NCI-H345 treated with DMSO at 0.1 percent for 48 hours (cell line): ENCODE measurements around the gene MAGI1.

Experiments used
- DNase-seq: peaks from one replicate; lab custom pipeline; 2025; ENCODE audit not compliant: unreplicated experiment; lab: John Stamatoyannopoulos, UW

The MAGI1 gene

GRCh38 chr3:65950340-65951326 lies 88.1 kb downstream of the MAGI1 start:
- DNase-seq, result no peak

DNA sequence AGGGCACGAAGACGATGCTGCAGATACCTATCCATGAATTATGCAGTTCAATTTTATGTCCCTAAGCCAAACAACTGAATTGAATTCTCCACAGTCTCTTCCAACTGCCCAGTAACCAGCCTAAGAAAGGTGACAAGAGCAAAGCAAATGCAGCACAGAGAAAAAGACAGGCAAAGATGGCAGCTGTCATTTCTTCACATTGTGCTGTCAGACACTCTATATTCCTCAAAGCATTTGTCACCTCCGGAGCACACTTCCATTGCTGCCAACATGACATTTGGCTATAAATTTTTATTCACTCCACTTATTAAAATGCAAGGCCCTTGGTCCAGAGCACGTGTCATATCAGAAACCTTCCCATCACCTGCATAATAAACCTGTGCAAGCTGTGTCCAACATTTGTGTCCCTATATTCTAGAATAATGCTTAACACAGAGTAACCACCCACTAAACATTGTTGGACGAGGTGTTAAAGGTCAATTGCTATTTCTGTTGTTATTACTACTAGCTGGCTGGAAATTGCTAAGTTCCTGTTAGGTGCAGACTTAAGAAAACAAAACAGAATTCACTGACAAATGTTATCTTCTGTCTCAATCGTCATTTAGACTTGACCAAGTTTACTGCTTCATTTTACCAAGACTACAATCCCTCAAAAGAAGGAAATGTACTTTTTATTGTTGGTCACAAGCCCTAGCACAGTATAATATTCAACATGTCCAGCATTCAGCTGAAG lies 89.7 kb downstream of the MAGI1 start:
- DNase-seq, result no peak

DNA sequence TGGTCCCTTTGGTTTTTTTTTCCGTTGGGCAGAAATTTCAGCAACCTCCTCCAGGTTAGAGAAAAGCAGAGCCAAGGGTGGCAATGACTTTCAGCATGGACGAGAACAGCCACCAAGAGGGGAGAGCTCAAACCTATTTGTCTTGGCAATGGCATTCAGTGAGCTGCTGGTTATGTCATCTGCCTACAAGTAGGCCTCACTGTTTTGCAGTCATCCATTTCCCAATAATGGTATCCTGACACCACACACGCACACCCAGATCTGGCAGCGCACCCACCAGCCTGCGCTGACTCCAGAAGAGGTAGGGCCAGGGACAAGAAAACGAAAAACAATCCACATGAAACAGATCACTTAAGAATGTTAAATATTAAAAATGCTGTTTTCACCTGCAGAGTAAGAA lies 92.3 kb downstream of the MAGI1 start:
- peak; percentile 57 for DNase-seq

DNA sequence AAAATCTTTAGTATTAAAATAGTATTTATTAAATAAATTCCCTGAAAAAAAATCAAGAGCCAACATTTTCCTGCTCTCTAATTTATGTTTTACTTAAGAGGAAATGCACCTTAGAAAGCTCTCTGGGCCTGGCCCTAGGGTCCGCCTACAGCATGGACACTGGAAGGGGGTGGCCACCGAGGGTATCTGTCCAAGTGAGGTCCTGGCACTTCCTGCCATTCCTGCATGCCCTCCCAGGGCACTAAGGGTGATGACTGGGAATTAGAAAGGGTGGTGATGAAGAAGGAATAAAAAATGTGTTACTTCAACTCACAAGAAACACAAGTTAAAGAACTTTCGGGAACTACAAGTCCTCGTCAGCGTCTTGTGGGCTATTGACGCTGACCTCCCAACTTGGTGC lies 92.8 kb downstream of the MAGI1 start:
- no peak for DNase-seq

DNA sequence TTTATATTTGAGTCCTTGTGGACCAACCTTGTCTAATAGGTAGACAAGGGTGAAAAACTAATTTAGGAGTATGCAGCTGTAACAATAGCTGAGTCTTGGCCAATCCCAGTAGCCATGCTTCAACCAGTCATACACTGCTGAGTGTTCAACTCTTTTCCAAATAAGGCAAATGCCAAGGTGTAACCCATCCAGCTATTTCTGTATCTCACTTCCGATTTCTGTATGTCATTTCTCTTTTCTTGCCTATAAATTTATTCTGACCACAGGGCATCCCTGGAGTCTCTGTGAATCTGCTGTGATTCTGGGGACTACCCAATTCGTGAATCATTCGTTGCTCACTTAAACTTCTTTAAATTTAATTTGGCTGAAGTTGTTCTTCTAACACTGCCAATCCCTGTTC lies 93.2 kb downstream of the MAGI1 start:
- DNase-seq, result no peak

GRCh38 chr3:65944252-65944651 lies 94.5 kb downstream of the MAGI1 start:
- no peak for DNase-seq

- no peak for DNase-seq
These were observed 98.9 kb downstream of the MAGI1 start for GRCh38 chr3:65939801-65940246.

DNA sequence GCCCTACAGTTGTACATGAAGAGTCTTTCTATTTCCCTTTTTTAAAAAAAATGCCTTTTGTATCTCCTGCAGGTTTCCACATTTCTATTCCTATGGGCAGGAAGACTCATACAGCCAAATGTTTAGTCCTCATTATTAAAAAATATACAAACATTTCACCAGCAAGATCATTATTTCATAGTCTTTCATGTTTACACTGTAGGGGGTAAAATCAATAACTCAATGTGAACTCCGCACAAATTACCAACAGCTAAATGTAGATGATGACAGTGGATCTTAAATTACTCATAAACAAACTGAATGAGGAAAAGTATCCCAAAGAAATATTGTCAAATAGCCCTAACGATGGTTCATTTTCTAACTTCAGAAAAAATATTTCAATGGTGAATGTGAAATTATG lies 99.5 kb downstream of the MAGI1 start:
- no peak for DNase-seq

DNA sequence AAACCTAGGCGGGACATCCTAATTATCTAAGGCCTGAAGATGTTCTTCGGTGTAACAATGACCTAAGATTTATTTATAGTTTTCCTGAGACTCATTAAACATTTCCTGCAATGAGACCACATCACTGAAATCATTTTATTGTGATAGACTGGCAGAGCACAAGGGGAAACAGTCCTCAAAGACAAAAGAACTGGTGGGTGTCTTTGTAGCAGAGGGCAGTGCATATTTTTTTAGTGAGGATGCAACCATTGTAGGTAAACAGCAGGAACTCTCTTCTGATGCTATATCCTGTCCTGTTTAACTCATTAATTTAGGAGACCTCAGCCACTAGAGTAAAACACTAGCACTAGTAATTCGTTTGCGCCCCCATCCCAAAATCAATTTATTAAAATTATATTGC lies 100.0 kb downstream of the MAGI1 start:
- DNase-seq, result no peak

GRCh38 chr3:65938147-65938546 lies 100.6 kb downstream of the MAGI1 start:
- DNase-seq, result no peak

GRCh38 chr3:65936908-65937638 lies 101.6 kb downstream of the MAGI1 start:
- DNase-seq, result no peak

DNA sequence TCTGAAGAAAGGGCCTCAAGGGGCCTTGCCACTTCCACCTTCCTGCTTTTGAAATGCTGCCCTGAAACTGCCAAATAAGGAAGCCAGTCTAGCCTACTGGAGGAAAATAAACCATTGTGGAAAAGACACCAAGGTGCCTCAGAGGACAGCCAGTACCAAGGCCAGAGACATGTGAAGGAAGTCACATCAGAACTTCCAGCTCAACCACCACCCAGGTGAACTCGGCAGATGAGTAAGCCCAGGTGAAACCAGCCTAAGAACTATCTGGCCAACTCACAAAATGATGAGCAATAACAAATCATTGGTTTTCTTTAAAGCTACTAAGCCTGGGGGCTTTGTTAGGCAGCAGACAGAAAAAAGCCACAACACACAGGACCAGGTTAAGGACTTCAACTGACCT lies 103.0 kb downstream of the MAGI1 start:
- DNase-seq, result no peak

DNA sequence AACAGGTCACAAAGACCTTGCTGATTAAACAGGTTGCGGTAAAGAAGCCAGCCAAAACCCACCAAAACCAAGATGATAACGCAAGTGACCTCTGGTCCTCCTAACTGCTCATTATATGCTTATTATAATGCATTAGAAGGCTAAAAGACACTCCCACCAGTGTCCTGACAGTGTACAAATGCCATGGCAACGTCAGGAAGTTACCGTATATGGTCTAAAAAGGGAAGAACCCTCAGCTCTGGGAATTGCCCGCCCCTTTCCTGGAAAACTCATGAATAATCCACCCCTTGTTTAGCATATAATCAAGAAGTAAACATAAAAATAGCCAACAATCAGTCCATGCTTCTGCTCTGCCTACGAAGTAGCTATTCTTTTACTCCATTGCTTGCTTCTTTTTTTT lies 108.1 kb downstream of the MAGI1 start:
- DNase-seq, result no peak

DNA sequence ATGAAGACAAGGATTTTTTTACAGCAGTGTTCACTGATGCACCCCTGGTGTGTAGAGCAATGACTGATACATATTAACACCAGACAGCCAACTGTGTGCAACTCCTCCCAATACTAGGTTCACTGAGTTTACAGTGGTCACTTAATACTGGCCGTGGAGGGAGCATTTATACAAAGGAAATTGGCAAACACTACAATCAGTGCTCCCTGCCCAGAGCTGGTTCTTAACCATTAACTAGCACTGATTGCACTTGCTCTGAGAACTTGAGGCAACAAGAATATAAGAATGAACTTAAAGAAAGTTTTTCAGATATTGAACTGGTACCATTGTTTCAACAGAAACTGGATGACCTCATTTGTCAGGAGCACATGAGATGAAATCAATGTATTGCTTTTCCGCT lies 110.6 kb downstream of the MAGI1 start:
- no peak for DNase-seq

DNA sequence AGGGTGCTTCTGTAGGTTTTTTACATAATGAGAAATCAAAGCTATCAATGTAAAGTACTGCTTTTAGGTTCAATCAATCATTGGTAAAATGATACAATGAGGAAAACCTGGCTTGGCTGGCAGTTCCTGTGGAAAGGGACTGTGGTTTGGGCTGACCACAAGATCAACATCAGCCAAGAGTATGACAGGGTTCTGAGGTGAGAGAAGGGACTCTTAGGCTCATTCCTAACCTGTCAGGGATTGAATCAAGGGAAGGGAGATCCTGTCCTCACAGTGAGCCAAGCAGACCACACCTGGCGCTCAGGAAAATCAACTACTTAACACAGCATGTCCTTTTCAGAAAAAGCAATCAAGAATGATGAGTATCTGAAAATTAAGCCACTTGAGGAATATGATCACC lies 111.1 kb downstream of the MAGI1 start:
- no peak for DNase-seq

DNA sequence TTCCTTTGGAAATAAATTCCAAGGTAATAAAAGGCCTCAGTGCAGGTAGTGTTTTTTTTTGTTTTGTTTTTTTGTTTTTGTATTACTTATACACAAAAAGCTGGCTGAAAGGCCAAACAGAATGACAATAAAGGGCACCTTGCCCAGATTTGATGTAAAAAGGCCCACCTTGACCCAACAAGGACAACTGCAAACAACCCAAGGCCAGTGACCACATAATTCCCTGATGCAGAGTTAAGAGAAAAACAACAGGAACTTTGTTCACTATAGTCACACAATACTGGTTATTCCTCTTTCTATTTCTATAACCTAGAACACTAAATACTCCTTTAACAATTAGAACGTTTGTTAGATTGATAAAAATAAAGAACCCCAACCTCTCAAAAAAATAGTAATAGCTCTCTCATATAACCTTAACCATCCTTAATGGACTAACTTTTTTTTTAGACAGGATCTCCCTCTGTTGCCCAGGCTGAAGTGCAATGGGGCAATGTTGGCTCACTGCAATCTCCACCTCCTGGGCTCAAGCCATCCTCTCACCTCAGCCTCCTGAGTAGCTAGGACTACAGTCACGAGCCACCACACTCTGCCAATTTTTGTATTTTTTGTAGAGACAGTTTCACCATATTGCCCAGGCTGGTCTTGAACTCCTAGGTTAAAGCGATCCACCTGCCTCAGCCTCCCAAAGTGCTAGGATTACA lies 113.3 kb downstream of the MAGI1 start:
- DNase-seq, result no peak

GRCh38 chr3:65924762-65925161 lies 114.0 kb downstream of the MAGI1 start:
- DNase-seq, result no peak

GRCh38 chr3:65922441-65922840 lies 116.3 kb downstream of the MAGI1 start:
- no peak for DNase-seq

GRCh38 chr3:65919826-65920225 lies 118.9 kb downstream of the MAGI1 start:
- DNase-seq, result no peak

DNA sequence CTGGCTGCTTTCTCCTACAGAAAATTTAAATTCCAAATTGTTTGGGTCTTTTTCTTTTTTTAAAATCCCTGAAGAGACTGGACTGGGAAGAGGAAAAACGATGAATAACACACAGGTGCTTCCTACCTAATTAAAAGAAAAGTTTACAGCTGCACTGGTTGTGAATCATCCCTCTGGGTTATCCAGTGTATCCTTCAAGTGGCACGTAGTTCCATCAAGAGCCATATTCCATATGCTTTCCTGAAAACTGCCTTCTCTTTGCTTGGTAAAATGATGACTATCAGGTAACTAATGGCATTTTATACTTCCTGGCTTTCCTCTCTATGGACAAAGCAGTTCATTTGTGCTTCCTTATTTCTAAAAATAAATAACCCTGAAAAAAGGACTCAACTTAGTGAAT lies 123.2 kb downstream of the MAGI1 start:
- DNase-seq, result no peak
